NCI-H1694 treated with DMSO at 0.1 percent for 48 hours (cell line): ENCODE measurements around the gene SEL1L2.
"Not testable (repeated sequence)": the region's sequence is repeated elsewhere in the genome, so short reads cannot be mapped to it uniquely, and the experiment has no call there.

Experiments
- DNase-seq: peaks from one replicate; lab custom pipeline; 2025; lab: John Stamatoyannopoulos, UW

The SEL1L2 gene, protein sequence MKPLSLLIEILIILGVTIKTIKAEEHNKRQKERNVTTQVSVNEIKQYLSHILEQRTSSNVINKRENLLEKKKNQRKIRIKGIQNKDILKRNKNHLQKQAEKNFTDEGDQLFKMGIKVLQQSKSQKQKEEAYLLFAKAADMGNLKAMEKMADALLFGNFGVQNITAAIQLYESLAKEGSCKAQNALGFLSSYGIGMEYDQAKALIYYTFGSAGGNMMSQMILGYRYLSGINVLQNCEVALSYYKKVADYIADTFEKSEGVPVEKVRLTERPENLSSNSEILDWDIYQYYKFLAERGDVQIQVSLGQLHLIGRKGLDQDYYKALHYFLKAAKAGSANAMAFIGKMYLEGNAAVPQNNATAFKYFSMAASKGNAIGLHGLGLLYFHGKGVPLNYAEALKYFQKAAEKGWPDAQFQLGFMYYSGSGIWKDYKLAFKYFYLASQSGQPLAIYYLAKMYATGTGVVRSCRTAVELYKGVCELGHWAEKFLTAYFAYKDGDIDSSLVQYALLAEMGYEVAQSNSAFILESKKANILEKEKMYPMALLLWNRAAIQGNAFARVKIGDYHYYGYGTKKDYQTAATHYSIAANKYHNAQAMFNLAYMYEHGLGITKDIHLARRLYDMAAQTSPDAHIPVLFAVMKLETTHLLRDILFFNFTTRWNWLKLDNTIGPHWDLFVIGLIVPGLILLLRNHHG

DNA sequence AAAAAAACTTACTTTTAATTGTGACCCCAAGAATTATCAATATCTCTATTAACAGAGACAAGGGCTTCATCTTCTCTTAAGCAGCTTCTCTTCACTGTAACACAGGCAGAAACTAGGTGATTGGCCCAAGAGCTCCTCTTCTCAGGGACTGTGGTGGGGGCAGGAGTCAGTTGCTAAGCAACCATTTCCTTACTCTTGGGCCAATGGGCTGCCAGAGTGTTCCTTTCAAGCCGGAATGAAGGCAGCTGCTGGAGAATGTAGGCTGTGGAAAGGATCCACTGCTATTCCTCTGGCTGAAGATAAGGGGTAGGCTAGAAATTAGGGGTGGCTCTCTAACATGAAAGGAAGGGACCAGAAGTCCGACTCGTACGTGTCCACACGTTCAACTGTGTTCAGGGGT, at the start of gene SEL1L2:
Gene SEL1L2 (minus strand): TSS at position 150 of the 400 bp plus-strand sequence. CDS start 80 bp downstream, at position 70.
- DNase-seq = no peak

DNA sequence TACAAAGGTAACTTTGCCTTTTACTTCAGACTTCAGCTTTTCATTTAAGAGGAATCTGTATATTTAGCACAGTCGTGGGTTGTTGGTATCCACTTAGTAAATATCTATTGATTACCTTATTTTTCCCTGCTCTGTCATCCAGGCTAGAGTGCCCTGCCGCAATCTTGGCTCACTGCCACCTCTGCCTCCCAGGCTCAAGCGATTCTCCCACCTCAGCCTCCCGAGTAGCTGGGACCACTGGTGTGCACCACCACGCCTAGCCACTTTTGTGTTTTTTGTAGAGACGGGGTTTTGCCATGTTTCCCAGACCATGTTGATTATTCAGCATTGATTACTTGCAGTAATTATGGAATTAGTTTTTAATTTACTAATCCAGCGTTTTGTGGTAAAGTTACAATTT, 46.2 kb upstream of the SEL1L2 start:
- DNase-seq = no peak

DNA sequence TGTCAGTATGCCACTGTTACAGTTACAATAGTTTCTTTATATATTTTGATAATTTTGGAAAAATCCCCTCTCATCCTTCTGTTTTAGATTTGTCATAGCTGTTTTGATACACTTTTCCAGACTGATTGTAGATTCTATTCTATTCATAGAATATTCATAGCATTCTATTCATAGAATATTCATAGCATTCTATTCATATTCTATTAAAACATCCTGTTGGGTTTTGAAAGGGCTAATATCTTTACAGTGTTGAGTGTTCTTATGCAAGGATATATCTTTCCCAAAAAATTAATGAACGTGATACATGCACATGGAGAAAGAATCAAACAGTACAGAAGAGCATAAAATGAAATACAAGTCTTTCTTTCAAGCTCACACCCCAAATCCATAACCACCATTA, 42.9 kb upstream of the SEL1L2 start:
- DNase-seq = no peak

DNA sequence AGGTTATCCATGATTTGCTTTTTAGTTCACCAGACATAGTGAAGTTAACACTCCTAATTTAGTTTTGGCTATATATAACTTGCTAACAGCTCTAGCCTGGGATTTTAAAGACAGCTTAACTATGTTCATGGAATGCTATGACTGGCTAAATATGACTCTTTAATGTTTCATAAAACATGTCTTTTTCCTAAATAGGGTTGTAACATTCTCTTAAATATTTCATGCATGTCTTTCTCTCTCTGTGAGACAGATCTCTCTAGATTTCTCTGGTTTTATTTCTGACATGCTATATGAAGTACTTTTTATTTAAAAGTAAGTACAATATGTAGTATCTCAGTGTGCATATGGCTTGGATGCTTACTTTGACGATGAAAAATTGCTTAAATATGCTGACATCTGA, 40.6 kb upstream of the SEL1L2 start:
- no peak for DNase-seq

DNA sequence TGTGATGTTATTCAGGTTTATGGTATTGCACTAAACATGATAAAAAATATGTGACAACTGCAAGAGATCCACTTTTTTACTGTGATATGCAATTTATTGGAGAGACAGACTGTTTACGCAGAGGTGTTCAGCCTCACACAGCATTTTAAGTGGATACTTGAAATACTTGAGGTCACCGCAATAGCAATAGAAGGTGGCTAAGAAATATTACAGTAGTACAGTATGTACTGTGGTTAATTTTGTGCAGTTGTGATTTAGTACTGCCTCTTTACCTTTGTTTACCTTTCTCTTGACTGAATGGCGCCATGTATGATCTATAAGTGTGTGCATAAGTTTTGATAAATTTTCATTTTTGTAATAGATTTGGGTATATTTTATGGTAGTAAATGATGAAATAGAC, 22.3 kb upstream of the SEL1L2 start:
- DNase-seq = no peak

DNA sequence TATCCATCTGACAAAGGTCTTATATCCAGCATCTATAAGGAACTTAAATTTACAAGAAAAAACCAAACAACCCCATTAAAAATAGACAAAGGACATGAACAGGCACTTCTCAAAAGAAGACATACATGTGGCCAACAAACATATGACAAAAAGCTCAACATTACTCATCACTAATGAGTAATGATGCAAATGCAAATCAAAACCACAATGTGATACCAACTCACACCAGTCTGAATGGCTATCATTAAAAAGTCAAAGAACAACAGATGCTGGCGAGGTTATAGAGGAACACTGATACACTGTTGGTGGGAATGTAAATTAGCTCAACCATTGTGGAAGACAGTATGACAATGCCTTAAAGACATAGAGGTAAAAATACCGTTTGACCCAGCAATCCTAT, 18.8 kb upstream of the SEL1L2 start:
- DNase-seq = no peak

DNA sequence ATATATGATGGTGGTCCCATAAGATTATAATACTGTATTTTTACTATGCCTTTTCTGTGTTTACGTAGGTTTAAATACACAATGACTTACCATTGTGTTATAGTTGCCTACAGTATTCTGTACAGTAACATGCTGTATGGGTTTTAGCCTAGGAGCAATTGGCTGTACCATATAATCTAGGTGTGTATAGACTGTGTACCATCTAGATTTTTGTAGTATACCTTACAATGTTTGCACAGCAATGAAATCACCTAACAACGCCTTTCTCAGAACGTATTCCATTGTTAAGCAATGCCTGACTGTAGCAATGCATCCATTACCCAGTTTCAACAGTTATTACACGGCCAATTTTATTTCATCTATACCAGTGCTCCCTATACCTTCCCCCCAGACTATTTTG, 15.6 kb upstream of the SEL1L2 start:
- DNase-seq = no peak

DNA sequence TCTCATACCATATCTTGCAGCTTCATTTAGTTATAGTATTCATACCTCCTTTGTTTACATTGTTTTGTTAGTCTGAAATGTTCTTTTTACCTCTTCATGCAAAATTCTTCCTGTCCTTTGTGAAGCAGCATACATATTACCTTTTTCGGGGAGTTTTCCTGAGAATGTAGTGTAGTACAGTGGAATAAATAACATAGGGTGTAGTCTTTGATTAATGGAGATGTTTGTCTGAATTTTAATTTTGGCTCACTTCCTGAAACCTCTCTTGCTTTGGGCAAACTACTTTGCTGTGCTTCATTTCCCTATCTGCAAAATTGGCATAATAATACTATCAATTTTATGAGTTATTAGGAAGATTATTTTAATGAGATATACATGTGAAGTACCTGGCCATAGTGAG, 10.5 kb upstream of the SEL1L2 start:
- no peak for DNase-seq

DNA sequence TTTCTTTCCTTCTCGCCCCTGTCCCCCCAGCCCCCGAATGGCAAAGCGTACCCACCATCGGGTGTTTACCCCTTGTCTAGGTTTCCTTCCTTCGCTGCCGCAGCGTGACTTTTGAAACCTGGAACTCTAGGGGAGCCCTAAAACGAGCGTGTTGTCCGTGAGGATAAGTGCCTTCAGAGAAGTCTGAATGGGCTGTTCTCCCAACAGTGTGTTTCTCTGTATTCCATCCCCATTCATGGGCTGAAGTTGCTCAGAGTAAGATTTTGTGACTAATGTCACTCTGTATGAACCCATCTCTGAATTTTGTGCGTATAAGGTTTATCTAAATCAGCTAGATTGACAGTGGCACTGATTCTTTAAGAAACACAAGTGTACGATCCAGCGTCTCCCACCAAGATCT, 5.9 kb upstream of the SEL1L2 start:
- DNase-seq = no peak

DNA sequence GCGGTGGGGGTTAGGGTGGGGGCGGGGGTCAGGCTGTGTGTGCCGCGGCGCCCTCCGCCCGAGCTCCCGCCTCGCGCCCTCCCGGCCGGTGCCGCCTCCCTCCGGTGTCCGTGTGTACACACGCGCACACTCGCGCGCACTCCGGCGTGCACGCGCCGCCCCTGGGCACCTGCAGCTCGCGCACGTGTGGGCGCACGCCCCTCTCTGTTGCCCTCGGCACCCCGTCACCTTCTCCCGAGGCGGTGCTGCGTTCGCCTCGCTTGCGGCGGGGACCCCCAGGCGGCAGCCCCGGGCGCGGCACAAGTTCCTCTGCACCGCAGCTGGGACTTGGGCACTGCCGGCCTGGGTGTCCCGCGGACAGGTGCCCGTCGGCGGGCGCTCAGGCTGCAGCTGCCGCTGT, 5.4 kb upstream of the SEL1L2 start:
- DNase-seq = no peak

DNA sequence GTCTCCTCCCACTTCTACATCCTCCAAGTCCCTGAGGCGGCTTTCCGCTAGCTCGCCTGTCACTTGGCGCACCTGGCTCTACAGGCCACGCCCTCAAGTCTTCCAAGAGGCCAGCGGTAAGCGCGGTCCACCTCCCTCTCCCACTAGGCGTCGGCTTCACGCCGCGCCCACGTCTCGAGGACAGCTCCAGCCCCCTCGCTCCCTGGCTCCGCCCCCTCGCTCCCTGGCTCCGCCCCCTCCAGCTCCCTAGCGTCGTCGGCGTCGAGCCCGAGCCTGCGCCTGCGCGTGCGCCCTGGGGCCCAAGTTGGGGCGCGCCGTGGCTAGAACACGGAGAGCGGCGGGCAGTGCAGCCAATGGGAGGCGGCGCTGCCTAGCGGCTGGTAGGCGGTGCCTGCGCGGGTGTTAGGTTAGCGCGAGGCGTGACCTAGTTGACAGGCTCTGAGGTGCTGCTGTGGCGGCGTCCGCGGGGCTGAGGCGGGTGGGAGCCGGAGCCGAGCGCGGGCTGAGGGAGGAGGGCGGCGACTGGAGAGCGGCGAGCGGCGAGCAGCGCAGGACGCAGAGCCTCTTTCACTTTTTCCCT, 4.8 kb upstream of the SEL1L2 start, which contains the start of gene MACROD2:
Gene MACROD2 (plus strand): TSS at position 431 of the 580 bp plus-strand sequence.
- peak; percentile 77 for DNase-seq

DNA sequence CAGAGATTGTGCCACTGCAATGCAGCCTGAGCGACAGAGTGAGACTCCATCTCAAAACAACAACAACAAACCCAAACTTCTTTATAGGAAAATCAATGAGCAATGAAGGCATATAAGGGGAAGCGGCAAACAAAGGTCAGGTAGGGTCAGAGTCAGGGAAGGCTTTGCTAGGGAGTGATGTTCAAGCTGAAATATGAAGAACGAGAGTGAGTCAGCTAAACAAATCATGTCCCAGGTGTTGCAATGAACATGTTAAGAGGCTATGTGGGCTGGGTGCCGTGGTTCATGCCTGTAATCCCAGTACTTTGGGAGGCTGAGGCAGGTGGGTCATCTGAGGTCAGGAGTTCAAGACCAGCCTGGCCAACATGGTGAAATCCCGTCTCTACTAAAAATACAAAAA, 1.5 kb upstream of the SEL1L2 start:
- not testable (repeated sequence) for DNase-seq

DNA sequence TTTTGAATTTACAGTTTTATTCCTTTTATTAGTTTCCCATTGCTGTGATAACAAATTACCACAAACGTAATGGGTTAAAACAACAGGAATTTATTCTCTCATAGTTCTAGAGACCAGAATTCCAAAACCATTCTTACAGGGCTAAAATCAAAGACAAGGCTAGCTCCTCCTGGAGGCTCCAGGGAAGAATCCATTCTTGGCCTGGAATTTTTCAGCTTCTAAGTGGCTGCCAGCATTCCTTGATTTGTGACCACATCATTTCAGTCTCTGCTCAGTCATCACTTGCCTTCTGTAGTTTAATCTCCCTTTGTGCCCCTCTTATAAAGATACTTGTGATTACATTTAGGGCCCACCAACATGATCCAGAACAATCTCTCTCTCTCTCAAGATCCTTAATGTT, 897 bp upstream of the SEL1L2 start:
- no peak for DNase-seq

DNA sequence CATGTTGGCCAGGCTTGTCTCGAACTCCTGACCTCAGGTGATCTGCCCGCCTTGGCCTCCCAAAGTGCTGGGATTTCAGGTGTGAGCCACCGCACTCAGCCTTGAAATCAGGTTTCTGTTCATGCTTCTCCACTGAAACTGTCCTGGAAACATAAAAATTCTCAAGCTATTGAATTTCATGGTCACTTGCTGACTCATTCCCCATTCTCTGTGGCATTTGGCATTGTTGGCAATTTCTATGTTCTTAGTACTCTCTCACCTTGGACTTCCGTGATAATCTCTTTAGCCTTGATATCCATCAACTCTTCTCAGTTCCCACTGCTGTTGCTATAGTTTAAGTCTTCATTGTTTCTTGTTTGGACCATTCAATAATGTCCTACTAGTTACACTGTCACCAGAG, 6.2 kb downstream of the SEL1L2 start:
- DNase-seq = no peak

DNA sequence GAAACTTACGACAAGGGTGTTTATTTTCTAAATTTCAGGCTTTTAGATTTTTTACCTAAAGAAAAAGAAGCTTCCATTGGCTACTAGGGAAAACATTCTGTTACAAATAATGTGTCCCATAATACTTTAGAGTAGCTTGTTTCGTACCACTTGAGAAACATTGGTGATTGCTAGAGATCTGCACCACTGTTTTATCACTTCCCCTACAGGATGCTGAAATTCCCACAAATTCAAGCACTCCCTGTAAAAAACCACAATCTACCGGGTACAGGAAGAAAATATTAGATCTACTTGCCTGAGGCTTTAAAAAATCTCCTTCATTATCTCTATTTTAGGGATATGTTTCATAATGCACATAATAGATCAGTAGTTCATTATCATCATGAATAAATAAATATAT, 29.9 kb downstream of the SEL1L2 start:
- DNase-seq = no peak

DNA sequence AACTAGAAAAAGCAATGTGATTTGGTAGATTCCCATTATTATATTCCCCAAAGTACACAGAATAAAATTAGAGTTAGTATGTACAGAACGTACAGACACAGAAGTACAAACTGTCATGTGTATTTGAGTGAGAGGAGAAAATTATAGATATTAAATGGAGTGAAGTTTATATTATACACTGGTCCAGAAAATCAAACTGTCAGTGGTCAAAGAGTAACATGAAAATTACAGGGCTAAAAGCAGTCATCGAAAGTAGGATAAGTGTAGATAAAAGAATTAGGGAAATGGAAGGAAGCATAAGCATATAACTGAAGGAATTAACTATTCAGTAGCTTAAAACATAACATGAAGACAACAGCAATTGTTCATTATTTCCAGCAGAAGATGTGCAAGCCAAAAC, 30.3 kb downstream of the SEL1L2 start:
- no peak for DNase-seq

DNA sequence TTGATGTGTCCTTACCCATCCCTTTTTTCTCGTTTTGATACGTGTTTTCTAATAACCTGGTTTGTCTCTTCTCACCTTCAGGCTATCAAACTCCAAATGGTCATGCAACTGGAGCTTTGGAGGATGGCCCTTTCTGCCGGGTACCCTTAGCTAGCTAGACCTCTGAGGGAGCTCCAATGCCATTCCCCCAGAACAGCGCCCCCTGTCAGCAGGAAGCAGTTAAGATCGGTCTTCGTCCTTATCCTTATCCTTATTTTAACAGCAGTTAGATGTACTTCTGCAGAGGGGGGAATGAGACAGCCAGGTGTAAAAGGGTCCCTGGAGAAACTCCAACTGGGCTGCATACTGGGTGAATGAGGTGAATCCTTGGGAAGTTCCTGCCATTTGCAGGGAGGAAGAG, 37.2 kb downstream of the SEL1L2 start:
- DNase-seq = no peak

DNA sequence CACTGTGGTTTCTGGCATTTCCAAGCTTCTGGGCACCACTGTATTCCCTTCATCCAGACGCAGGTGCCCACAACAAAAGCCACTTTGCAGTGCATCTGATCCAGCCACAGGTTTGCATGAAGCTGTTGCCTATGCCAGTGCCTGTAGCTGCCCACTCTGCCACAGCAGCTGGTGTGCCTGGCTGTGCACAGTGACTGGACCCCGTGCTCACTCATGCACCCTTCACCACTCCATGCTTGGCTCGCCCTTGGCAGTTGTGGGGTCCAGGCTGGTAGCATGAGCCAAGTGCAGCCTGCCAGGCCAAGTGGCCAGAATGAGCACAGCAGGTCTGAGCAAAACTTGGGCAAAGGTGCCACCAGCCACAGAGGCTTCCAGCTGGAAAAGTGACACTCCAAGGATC, 42.7 kb downstream of the SEL1L2 start:
- DNase-seq = no peak

DNA sequence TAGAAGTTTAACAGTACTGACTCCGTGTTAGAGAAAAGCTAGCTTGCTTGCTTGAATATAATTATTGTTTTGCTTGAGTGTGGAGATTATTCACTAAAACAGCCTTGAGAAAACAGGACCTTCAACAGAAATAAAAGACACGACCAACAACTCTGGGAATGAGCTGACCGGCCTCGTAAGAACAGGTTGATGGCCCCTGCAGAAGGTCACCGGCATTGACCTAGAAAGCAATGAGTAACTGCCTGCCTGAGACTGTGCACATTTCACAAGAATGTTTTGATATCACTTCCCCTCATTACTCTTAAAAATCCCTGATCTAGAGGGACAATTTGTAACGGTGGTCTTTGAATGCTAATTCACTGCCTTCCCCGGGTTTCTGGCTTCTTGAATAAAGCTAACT, 49.4 kb downstream of the SEL1L2 start:
- DNase-seq = no peak

DNA sequence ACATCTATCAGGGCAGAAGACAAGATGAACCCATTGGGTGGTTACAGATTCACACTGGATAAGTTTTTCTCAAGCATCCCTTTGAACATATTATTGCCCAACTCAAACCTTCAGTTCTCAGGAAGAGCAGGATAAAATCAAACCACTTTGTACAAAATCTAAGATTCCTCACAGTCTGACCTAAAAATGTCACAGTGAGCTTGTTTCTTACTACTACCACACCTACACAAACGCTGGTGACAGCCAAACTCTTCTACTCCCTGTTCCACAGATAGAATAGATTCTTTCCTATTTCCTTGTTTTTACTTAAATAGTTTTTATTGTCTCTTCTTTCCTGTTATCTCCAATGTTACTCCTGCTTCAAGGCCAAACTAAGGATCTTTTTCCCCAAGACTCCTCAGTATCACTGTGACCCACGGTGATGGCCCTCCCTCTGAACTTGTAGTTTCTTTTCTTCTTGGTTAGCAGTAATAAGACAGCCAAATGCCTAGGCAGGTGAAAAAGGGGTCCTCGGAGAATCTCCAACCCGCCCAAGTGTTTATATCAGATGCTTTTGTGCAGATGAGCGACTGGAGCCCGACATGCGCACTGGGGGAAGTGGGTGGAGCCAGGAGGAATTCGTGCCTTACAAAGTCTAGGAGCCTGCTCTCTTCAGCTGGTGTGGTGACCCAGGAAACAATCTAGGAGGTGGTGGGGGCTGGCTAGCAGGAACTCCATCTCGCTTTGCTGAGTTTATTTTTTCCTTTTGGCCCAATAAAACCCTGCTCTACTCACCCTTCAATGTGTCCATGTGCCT, 53.4 kb downstream of the SEL1L2 start:
- no peak for DNase-seq

DNA sequence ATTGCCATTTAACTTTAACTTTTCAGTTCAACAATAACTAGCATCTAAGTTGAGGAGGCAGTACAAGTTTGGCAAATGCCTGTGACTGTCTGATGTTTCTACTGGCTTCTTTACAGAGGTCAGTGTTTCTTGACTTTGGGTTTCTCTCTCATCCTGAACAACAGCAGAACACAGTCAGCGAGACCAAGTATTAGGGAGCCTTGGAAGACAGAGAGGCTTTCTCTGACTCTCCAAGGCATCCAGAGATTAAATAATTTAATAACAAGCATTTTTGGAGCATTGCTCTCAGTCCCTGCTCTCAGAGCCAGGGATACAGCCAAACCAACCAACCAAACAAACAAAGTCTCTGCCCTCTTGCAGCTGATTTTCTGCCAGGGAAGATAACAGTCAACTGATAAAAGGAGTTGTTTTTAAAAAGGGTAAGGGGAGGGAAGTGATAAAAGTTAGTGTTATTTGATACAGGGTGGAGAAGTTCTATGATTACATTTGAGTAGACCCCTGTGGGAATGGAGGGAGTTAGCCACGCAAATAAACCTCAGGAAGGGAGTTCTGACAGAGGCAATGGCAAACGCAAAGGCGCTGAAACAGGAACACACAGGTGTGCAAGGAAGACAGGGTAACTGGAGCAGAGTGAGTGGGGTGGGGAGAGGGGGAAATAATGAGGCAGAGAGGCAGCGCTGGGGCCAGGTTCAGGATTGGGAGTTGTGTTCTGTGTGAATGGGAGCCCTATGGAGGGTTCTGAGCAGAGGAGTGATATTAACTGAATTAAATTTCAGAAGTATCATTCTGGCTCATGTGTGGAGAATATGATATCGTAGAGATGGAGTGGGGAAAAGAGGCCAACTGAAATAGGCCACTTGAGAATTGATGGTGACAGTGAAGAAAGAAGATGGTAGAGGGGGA, 55.2 kb downstream of the SEL1L2 start:
- no peak for DNase-seq
